Kidney epithelial cell (primary cell): ENCODE data around the gene TOB1. TPM values are rescaled to one million over a fixed set of nuclear protein-coding genes. Genes with fewer than 3 reads are reported as not detected.
A peak's percentile ranks its signal among the peaks of the same experiment; 100 is the strongest.
"Not testable (repeated sequence)": the region's sequence is repeated elsewhere in the genome, so short reads cannot be mapped to it uniquely, and the experiment has no call there.

Experiments used
- DNase-seq: peaks from one replicate; pipeline ENCODE4 v3.0.0-alpha.2; 2010; ENCODE audit warnings: low read depth
- H3K27me3 ChIP-seq: 2 replicates; pipeline ENCODE4 v1.6.0; 2011; ENCODE audit warnings: low read length; ENCODE audit not compliant: control insufficient read depth, insufficient read depth
- H3K36me3 ChIP-seq: 2 replicates; pipeline ENCODE4 v1.5.1; 2011; ENCODE audit warnings: low read length; ENCODE audit not compliant: control insufficient read depth, insufficient read depth
- H3K4me3 ChIP-seq: 2 replicates; pipeline ENCODE4 v1.5.1; 2011; ENCODE audit warnings: low read depth, mild to moderate bottlenecking, control low read depth, low read length
- CTCF ChIP-seq: IDR thresholded peaks from 2 replicates; pipeline ENCODE4 v1.5.1; 2011; ENCODE audit warnings: mild to moderate bottlenecking, moderate library complexity, low read length, control low read depth, inconsistent platforms; ENCODE audit not compliant: insufficient read depth, poor library complexity, severe bottlenecking
- total RNA-seq: library from RNA; depleted of rRNA; stranded (reverse); fragments of >200 nt; gene quantifications from 2 replicates; pipeline ENCODE4 v1.2.3, GENCODE V29; 2015

Gene TOB1
- total RNA-seq, 1 donor from 2014 or later = 11.4 TPM

GRCh38 chr17:50863931-50864330 is 2.2 kb downstream of the TOB1 start:
- no peak for TF ChIP-seq CTCF
- no peak for DNase-seq
- no peaks in the 10 kb centered on the region for H3K36me3 ChIP-seq

GRCh38 chr17:50863221-50863843 is 2.8 kb downstream of the TOB1 start:
- H3K36me3 ChIP-seq = no peaks in the 10 kb centered on the region
- no peak for DNase-seq
- H3K27me3 ChIP-seq = no peaks in the 10 kb centered on the region
- H3K4me3 ChIP-seq = peak overlapping the region; percentile 13
- TF ChIP-seq CTCF = peak; percentile 72

More at GRCh38 chr17:50863931-50864330, 2.2 kb downstream of the TOB1 start:
- Histone ChIP-seq H3K27me3 (no peaks in the 10 kb centered on the region), H3K4me3 (peak overlapping the region; percentile 78)

GRCh38 chr17:50861822-50862528 is 4.2 kb downstream of the TOB1 start:
- no peak overlapping the region for H3K4me3 ChIP-seq
- no peaks in the 10 kb centered on the region for H3K36me3 ChIP-seq
- no peak for DNase-seq
- no peaks in the 10 kb centered on the region for H3K27me3 ChIP-seq
- TF ChIP-seq CTCF = no peak

GRCh38 chr17:50861334-50861676 is 4.8 kb downstream of the TOB1 start:
- DNase-seq = no peak
- Histone ChIP-seq H3K36me3 (no peaks in the 10 kb centered on the region), H3K4me3 (no peak overlapping the region), H3K27me3 (no peaks in the 10 kb centered on the region)
- TF ChIP-seq CTCF = no peak

GRCh38 chr17:50859727-50860126 is 6.4 kb downstream of the TOB1 start:
- not testable (repeated sequence) for DNase-seq, H3K4me3 ChIP-seq, H3K27me3 ChIP-seq, H3K36me3 ChIP-seq

- Histone ChIP-seq H3K4me3 (no peak overlapping the region), H3K27me3 (no peaks in the 10 kb centered on the region), H3K36me3 (no peaks in the 10 kb centered on the region)
- DNase-seq = no peak
- TF ChIP-seq CTCF = no peak
These were observed 7.5 kb downstream of the TOB1 start for GRCh38 chr17:50858486-50859225.
